Uterus (tissue), 4 donors: ENCODE data around the gene LPGAT1. TPM values are rescaled to one million over a fixed set of nuclear protein-coding genes. Genes with fewer than 3 reads are reported as not detected.
"Not testable (repeated sequence)": the region's sequence is repeated elsewhere in the genome, so short reads cannot be mapped to it uniquely, and the experiment has no call there.

ENCODE experiments used
- DNase-seq, 2 donors: peaks; one replicate each; pipeline ENCODE4 v3.0.0-alpha.2; 2019 to 2020
- H3K27ac ChIP-seq, 2 donors: fragments of 200-600 bp; sonication (generic); 1 replicate in 1 of 2; 2 replicates in 1 of 2; pipeline ENCODE4 v1.5.1; 2016 to 2018
- H3K27me3 ChIP-seq, 2 donors: fragments of 200-600 bp; sonication (generic); one replicate each; pipeline ENCODE4 v1.5.1; 2018 to 2019; ENCODE audit warnings: control low read depth in 1 of 2
- H3K36me3 ChIP-seq, 2 donors: fragments of 200-600 bp; sonication (generic); one replicate each; pipeline ENCODE4 v1.5.1; 2019; ENCODE audit warnings: control low read depth in 1 of 2
- H3K4me1 ChIP-seq, 2 donors: fragments of 200-600 bp; sonication (generic); one replicate each; pipeline ENCODE4 v1.5.1; 2018 to 2019; ENCODE audit warnings: control low read depth in 1 of 2
- H3K4me3 ChIP-seq, 2 donors: fragments of 200-600 bp; sonication (generic); 1 replicate in 1 of 2; 2 replicates in 1 of 2; pipeline ENCODE4 v1.5.1; 2018 to 2019; ENCODE audit warnings: mild to moderate bottlenecking in 1 of 2
- H3K9me3 ChIP-seq, 2 donors: fragments of 200-600 bp; sonication (generic); one replicate each; pipeline ENCODE4 v1.5.1; 2019; ENCODE audit warnings: control low read depth in 1 of 2
- POLR2A ChIP-seq, 2 donors: fragments of 450-650 bp; IDR thresholded peaks; one replicate each; pipeline ENCODE4 v1.6.1; 2016; ENCODE audit warnings: antibody characterized with exemption in 2 of 2, mild to moderate bottlenecking in 1 of 2, moderate library complexity in 1 of 2
- intact Hi-C: fragments of 100-400 bp; cut with DNase I; formaldehyde crosslinking; loops from one replicate; pipeline ENCODE4 v1.15.1; 2023; ENCODE audit warnings: low total_unique reads
- total RNA-seq, 4 donors: library from RNA; depleted of rRNA in 3 of 4; stranded (reverse); fragments of >200 nt in 3 of 4; gene quantifications; one replicate each; pipeline versions ENCODE4 v1.1.0 to v1.2.4, GENCODE V29; 2014 to 2023
- TF ChIP-seq, protein P1 (sequence below), 4 experiments: fragments of 200-600 bp in 2 of 4; fragments of 450-650 bp in 2 of 4; sonication (generic) in 2 of 4; IDR thresholded peaks; one replicate each; pipeline ENCODE4 v1.5.1; 2016 to 2019; ENCODE audit warnings: antibody characterized with exemption in 4 of 4, mild to moderate bottlenecking in 2 of 4, moderate library complexity in 1 of 4
- donor health status: DM: yes; HTN: yes; CAD: no.

LPGAT1 gene
- total RNA-seq, 4 donors from 2014 or later, result 12.9 to 50.3 (median 36.6) TPM

DNA sequence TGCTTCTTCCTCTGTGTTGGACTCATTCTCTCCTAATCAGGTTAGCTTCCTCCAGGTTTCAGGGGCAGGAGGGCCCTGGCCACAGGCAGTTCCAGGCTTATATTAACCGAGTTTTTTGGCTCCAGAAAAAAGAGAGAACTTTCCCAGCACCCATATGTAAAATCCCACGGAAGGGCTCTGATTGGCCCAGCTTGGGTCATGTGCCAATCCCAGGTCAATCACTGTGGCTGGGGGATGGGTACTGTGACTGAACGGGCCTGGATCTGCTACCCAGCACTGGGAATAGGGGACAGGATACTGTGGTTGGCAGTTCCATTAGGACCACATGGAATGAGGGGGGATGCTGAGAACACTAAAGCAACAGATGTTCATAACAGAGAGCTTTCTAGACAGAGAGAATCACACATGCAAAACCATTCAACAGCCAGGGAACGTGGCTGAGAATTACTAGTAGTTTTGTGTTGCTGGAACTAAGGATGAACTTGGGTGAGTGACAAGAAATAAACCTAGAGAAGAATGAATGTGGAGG, 104.0 kb downstream of the LPGAT1 start:
- no peak for TF ChIP-seq POLR2A (IDR thresholded peaks at IDR 0.05)
- TF ChIP-seq, protein P1, sequence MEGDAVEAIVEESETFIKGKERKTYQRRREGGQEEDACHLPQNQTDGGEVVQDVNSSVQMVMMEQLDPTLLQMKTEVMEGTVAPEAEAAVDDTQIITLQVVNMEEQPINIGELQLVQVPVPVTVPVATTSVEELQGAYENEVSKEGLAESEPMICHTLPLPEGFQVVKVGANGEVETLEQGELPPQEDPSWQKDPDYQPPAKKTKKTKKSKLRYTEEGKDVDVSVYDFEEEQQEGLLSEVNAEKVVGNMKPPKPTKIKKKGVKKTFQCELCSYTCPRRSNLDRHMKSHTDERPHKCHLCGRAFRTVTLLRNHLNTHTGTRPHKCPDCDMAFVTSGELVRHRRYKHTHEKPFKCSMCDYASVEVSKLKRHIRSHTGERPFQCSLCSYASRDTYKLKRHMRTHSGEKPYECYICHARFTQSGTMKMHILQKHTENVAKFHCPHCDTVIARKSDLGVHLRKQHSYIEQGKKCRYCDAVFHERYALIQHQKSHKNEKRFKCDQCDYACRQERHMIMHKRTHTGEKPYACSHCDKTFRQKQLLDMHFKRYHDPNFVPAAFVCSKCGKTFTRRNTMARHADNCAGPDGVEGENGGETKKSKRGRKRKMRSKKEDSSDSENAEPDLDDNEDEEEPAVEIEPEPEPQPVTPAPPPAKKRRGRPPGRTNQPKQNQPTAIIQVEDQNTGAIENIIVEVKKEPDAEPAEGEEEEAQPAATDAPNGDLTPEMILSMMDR (IDR thresholded peaks at IDR 0.05), result no peak
- DNase-seq, result no peak
- Histone ChIP-seq H3K36me3 (no peaks in the 10 kb centered on the region), H3K27me3 (no peaks in the 10 kb centered on the region), H3K27ac (no peak overlapping the region), H3K4me3 (no peak overlapping the region), H3K9me3 (no peaks in the 10 kb centered on the region), H3K4me1 (no peaks in the 10 kb centered on the region)
- intact Hi-C loops, result no loop called here

DNA sequence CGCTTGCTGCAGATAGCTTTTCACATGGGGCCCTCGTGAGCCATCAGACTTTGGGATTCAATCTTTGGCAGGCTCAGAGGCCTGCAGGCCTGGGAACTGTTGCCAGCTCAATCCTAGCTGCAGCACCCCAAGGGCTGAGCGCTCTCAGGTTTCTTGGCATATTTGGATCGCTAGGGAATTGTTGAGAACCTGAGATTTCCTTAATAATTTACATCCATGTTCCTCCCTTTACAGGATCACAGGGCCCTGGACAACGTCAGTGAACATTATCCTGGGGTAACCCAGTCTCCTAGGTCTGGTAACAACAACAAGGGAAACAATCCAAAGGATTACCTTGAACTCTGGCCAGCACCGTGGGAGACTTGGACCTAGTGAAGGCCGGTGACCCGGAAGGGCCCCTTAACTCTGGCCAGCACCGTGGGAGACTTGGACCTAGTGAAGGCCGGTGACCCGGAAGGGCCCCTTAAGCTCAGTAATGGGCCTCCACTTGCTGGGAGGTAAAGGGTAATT, 105.8 kb downstream of the LPGAT1 start:
- Histone ChIP-seq H3K4me3 (no peak overlapping the region), H3K36me3 (no peaks in the 10 kb centered on the region), H3K27me3 (no peaks in the 10 kb centered on the region), H3K27ac (no peak overlapping the region), H3K9me3 (no peaks in the 10 kb centered on the region), H3K4me1 (no peaks in the 10 kb centered on the region)
- DNase-seq, result no peak
- intact Hi-C loops, result no loop called here
- TF ChIP-seq POLR2A (IDR thresholded peaks at IDR 0.05), result no peak
- TF ChIP-seq, protein P1 (IDR thresholded peaks at IDR 0.05), result no peak

DNA sequence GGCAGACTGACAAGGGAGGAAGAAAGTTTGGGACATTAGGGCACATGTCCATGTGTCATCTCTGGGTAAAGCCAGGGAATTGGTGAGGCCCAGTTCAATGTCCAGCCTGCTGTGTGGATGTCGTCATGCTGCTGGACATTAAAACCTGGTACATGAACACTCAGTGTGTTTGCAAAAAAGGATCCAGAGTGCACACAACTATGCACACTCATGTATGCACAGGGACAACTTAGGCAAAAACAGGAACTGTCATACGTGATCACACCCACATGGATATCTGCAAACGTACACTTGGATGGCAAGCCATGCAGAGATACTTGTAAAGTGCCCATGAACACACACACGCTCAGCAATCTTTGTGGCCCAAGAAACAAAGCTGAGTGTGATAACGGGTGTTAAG, 107.3 kb downstream of the LPGAT1 start:
- no peak for DNase-seq
- Histone ChIP-seq H3K27me3 (no peaks in the 10 kb centered on the region), H3K27ac (no peak overlapping the region), H3K9me3 (no peaks in the 10 kb centered on the region), H3K4me1 (no peaks in the 10 kb centered on the region), H3K36me3 (no peaks in the 10 kb centered on the region), H3K4me3 (no peak overlapping the region)
- TF ChIP-seq POLR2A (IDR thresholded peaks at IDR 0.05), result no peak
- TF ChIP-seq, protein P1 (IDR thresholded peaks at IDR 0.05), result no peak
- intact Hi-C loops, result no loop called here

DNA sequence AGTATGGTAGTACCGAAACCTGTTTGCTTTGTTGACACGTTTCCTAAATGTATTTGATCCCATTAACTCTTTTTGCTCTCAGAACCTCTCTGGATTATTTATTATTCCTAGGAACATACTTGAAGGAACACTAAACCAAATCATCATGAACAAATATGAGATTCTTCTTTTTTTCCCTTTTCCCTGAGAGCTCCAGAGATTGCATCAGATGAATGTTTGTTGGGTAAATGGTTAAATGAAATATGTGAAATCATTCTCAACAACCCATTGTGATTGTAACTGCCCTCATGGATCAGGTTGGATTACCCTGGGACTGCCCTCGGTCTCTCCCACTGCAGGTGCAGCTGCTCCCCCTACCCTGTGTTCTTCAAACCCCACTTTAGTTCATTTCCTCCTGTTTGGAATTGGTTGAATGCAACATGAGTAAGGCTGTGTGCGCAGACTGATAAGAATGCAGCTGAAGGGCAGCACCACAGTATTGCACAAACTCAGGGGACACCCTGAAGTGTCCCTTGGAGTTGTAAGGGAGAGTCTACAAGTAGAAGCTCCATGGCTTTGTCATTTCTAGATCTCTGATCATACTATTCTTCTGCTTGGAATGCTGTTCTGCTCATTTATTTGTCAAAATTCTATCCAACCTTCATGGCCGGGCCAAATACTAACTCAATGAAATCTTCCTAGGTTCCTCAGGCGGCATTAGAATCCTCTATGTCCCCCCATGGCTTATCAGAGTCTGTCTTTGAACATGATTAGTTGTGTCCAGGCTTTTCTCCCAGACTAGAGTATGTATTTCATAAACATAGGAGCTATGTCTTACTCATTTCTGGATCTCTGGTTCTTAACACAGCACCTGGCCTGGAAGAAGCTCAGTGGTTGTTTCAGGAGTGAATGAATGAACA, 108.0 kb downstream of the LPGAT1 start:
- Histone ChIP-seq H3K4me1 (no peaks in the 10 kb centered on the region), H3K9me3 (no peaks in the 10 kb centered on the region), H3K27ac (no peak overlapping the region), H3K27me3 (no peaks in the 10 kb centered on the region), H3K4me3 (no peak overlapping the region), H3K36me3 (no peaks in the 10 kb centered on the region)
- intact Hi-C loops, result no loop called here
- no peak for DNase-seq
- TF ChIP-seq, protein P1 (IDR thresholded peaks at IDR 0.05), result no peak
- no peak for TF ChIP-seq POLR2A (IDR thresholded peaks at IDR 0.05)

DNA sequence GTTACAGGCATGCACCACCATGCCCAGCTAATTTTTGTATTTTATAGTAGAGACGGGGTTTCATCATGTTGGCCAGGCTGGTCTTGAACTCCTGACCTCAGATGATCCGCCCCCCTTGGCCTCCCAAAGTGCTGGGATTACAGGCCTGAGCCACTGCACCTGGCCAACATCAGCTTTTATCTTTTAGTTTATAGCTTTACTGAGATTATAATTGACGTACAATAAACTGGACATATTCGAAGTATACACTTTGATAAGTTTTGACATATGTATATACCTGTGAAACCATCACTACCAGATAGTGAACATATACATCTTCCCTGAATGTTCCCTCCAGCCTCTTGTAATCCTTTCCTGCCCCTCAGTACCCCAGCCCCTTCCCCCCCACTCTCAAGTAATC, 114.0 kb downstream of the LPGAT1 start:
- H3K27me3 ChIP-seq, H3K27ac ChIP-seq, H3K9me3 ChIP-seq, H3K4me1 ChIP-seq, H3K36me3 ChIP-seq, H3K4me3 ChIP-seq, DNase-seq, intact Hi-C loops: not testable (repeated sequence)
